Activated gamma-delta T cell treated with anti-CD3 and anti-CD28 coated beads, Interleukin-2, amount 50 U/mL, for 16 hours (primary cell): ENCODE results near the gene EP400.

Source experiments
- DNase-seq: peaks from one replicate; pipeline ENCODE4 v3.0.0-alpha.2; 2020; ENCODE audit warnings: low read depth

EP400 gene

DNA sequence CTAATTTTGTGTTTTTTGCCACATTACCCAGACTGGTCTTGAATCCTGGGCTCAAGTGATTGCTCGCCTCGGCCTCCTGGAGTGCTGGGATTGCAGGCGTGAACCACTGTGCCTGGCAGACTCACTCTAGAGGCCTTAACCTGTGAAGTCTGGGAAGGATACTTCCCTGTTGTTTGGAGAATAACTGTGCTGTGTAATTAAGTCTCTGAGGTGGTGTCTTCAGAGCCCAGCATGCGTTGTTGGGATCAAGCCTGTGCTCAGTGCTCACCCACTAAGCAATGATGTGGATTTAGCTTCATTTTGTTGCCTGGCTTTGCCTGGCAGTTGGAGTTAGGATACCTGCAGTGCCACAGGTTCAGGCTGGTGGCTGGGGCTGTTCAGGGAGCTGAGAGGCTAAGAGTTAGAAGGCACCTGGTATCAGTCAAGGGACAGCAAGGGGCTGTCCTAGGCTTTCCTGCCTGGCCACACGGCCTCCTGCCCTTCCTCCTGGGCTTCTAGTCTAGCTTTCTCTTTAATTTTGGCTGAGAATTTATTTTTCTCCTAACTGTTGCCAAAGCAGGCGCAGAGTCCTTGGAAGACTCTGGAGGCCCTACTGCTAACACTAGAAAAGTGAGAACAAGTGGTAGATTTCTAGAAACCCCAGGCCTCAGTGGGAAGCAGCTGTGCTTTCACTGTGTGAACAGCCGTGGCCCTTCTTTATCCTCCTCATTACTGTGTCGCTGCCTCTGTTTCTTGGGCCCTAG is 38.5 kb downstream of the EP400 start:
- no peak for DNase-seq

DNA sequence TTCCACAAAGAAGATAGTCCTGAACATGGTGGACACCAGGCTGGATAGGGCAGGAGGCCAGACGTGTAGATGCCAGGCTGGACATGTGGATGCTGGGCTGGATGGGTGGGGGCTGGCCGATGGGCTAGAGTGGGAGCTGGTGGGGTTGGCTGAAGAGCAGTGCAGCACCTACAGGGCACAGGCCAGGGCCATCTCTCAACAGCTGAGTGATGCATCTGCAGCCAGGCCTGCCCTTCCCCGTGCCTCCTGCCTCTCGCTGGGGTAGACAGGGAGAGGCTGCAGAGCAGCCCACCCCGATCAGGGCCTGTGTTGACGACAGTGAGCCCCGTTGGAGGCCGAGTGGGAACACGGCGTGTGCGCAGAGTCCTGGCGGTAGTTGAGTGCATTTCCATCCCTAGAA is 39.3 kb downstream of the EP400 start:
- DNase-seq = no peak

DNA sequence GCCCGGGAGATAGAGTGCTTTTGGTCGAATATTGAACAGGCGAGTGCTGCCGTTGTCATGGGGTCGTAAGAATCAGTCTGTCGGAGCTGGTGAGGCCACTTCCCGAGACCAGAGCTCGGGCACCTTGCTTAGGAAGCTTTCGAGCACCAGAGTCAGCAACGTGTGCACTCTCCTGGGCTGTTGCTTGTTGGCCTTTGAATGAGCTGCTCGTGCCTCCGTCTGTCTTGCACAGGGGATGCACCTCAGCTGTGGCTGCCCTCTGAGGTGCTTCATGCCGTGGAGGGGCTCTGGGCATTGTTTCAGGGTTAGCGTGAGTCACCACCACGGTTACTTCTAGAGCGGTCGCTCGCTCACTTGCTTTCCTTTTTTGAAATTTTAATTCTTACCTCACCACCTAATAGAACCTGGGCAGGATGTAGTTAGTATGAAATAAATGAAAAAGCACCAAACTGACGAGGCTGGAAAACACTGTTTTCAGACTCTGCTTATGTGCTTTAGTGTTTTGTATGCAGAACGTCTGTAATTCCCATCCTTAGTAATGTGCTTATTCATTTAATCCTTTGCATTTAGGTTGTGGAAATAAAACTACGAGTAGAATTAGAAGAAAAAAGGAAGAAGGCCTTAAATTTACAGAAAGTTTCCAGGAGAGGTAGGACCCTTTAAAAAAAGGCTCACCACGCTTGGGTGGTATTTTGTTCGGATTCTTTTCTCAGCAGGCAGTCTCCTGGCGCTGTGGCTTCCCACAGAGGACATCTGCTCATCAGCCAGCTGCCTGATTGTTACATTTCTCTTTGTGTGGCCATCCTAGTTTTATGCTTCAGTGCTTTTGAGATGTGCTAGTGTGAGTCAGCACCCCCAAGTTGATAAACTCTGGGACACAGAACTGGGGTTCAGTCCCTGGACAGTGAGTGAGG is 40.6 kb downstream of the EP400 start:
- no peak for DNase-seq

DNA sequence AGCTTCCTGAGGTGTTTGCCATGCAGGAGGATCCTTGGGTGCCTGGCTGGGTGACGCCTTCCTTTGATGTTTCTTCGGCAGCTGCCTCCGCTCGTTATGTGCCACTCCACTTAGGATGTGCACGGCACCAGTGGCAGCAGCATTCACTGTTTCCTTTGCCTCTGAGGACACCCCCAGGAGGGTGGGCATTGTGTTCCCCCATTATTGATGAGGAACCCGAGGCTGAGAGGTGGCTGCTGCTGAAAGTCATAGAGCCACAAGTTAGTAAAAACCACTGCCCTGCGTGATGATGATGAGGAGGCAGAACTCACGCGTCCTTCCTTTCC is 41.2 kb downstream of the EP400 start:
- no peak for DNase-seq

DNA sequence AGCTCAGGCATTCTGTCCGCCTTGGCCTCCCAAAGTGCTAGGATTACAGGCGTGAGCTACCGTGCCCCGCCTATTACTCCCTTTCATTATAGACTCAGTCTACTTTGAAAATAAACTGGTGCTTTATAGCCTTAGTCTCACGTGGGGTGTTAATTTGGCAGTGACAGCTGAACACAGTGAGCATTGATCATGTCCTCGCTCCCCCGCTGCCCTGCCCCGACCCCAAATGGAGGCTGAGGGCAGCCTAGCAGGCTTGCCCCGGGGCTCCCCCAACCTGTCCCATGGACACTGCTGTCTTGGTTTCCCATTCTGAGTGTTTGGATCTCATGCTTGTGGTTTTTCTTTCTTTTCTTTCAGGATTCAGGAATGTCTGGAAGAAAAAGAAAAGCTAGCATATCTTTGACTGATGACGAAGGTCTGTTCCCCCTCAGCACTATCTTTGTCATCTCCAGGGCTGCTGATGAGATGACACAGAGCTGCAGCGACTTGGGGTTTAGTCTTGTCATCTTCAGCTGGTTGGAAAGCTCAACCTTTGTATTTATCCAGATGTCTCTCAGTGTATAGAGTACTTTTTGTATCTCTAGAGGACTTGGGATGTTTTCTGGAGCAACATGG is 42.2 kb downstream of the EP400 start:
- no peak for DNase-seq

DNA sequence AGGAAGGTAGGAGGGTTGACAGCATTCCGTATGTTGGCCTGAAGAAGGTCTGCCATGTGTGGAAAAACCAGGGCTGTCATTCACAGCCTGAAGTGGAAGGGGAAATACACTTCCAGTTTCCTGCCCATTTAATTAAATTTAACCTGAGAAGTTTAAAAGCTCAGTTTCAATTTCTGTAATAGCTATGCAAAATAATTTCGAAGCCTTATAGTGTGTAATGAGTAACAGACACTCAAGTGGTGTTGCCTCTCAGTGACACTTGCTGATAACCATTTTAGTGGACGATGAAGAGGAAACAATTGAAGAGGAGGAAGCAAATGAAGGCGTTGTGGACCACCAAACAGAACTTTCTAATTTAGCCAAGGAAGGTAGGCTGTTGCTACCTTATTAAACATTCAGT is 44.8 kb downstream of the EP400 start:
- no peak for DNase-seq

DNA sequence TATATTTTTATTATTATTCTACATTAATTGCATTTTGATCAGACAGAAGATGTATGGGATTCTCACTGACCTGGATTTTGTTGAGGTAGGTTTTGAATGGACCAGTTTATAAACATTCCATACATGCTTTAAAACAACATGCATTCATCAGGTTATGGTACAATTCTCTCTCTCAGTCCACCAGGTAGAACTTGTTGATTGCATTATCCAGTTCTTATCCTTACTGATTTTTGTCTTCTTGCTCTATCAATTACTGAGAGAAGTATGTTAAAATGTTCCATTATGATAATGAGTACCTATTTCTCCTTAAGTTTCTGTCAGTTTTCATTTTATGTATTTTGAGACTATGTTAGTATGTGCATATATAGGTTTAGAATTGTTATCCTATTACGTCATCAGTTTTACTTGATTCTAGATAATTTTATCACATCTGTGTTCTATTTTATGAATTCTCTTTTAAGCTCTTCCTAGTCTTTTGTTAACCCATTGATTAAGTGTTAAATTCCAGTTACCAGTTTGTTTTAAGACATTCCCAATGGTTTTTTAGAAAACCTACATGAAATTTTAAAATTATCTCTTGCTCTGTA is 50.6 kb downstream of the EP400 start:
- no peak for DNase-seq

DNA sequence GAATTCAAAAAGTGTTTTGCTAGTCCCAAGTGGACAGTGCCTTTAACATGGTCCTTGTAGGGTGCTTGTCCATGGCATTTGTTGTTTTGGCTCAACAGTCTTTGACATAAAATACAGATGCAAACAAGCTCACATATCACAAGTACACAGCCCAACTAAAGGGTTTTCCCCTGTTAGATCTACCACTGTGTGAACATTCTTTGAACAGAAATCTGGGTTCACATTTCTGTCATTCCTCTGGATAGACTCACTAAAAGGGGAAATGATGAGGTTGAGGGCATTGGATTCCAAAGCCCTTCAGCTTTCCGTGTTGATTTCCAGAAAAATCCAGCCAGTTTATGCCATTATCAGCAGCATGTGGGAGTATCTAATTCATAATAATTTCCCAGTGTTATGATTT is 54.1 kb downstream of the EP400 start:
- no peak for DNase-seq

DNA sequence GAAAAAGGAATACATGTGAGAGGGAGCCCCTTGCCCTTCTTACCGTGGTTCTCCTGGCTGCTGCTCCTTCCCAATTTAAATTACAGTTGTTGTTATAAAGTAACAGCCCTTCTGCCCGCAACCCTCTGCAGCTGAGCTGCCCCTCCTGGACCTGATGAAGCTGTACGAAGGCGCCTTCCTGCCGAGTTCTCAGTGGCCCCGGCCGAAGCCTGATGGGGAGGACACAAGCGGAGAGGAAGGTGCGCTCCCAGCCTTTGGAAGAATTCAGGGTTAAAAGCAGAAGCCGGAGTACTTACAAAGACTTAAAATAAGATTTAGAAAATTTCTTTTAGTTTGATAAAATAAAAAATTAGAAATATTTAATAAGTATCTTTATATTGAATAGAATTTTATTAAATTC is 55.2 kb downstream of the EP400 start:
- DNase-seq = no peak

DNA sequence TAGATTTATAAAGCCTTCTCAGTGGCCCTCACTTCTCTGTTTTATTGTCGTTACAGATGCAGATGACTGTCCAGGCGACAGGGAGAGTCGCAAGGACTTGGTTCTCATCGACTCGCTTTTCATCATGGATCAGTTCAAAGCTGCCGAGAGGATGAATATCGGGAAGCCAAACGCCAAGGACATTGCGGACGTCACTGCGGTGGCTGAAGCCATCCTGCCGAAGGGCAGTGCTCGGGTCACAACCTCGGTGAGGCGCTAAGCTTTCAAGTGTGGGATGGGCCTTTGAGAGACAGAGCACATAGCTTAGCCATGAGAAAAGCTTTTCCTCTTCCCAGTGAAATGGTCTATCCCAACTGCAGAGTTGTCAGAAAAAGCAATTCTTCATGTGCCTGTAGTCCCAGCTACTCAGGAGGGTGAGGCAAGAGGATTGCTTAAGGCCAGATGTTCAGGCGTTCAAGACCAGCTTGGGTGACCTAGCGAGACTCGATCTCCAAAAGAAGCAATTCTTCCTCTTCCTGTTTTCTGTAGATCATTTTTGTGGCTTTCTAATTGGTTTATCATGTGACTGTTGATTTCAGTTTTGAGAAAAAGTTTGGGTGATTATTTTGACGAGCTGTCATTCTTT is 56.4 kb downstream of the EP400 start:
- DNase-seq = no peak

DNA sequence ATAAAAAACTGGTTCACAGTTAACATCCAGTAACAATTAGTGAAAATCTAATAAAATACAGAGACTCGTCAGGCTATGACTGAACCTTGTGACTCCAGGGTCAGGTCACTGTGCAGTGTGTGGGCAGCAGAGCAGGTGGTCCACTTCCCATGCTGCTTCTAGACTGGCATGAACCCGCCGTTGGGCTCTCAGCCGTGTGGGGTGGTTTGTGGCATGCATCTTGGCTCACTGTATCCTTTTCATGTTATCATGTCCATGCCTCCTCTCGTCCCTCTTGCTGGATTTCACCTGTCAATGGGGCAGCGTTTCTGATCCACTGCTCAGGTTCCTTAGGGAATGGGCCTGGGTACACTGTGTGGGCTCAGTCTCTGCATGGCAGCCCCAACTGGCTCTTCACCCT is 57.3 kb downstream of the EP400 start:
- no peak for DNase-seq

DNA sequence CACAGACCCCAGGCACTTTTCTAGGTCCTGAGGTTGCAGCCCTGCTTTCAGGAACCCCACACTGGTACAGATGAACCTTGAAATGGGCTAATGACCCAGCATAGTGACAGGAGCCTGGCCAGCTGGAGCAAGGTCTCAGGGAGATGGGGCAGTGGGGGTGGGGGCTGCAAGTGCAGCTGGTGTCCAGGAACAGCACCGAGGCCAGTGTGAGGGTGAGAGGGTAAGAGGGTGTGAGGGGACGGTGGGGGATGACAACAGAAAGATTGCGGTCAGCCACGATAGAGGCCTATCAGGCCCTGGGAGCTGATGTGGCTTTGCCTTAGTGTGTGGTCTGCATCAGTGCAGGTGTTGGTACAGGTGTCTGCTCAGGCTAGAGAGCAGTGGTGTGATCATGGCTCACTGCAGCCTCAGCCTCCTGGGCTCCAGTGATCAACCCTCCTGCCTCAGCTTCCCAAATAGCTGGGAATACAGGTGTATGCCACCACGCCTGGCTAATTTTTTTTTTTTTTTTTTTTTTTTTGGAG is 59.7 kb downstream of the EP400 start:
- DNase-seq = no peak

DNA sequence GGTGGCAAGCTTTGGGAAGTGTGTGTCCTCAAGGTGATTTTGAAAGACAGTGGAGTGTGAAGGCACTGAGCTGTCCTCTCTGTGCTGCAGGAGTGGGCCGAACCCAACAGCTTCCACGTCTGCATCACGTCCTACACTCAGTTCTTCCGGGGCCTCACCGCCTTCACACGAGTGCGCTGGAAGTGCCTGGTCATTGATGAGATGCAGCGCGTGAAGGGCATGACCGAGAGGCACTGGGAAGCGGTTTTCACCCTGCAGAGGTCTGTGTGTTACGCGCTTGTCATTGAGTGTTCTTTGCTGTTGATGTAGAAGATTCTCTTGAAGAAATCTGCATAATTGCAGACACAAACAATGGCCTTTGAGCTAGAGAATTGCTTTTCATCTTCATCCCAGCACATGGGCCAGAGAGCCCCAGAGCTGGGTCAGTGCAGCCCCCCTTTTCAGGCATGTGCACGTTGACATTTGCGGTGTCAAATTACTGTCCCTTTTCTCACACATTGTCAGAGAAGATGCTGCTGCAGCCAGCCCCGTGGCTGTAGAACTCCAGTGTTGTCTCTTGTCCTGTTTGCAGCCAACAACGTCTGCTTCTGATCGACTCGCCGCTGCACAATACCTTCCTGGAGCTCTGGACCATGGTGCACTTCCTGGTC is 63.3 kb downstream of the EP400 start:
- no peak for DNase-seq

DNA sequence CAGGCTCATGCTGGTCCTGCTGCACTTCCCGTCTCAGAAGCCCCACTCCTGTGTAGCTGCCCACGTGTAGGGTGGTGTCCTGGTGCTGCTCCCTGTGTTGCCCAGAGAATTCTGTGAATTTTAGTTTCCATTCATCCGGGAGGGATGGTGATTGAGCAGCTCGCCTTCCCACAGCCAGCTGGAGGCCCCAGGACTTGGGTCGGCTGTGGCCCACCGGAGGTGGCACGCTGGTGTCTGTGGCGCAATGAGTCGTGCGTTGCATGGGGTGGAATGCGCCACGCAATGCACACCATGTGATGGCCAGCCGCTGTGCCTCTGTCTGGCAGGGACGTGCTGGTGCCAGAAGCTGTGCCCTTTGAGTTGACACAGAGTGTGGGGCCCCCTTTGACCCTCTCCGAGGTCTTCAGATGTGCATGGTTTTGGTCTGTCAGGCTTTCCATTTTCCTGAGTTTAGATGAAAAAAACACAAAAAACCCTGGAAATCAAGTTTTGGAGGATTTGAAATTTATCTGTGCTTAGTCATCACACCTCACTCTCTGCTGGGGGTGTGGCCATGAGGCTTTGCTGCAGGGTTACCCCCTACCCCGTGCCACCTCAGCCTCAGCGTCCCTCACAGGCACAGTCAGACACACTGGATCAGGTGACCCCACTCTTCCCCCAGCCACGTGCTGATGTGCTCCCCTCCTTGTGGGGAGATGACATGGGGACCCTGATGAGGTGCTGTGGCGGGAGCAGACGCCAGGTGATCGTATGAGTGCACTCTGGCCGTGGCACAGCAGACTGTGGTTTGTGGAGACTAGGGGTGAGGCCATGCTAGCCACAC is 64.6 kb downstream of the EP400 start:
- DNase-seq = no peak

DNA sequence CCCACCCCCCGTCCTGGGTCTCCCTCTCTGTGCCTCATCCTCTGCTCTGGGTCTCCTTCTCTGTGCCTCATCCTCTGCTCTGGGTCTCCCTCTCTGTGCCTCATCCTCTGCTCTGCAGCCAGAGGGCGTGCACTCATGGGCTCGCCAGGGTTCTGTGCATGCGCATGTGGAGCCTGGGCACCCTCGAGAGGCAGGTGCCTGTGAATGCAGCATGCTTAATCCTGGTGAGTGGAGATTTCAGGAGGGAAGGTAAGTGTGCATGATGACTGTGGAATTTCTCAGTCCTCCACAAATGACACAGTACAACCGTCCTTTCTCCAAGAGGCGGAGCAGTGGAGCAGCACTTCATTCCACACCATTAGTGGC is 65.2 kb downstream of the EP400 start:
- no peak for DNase-seq

DNA sequence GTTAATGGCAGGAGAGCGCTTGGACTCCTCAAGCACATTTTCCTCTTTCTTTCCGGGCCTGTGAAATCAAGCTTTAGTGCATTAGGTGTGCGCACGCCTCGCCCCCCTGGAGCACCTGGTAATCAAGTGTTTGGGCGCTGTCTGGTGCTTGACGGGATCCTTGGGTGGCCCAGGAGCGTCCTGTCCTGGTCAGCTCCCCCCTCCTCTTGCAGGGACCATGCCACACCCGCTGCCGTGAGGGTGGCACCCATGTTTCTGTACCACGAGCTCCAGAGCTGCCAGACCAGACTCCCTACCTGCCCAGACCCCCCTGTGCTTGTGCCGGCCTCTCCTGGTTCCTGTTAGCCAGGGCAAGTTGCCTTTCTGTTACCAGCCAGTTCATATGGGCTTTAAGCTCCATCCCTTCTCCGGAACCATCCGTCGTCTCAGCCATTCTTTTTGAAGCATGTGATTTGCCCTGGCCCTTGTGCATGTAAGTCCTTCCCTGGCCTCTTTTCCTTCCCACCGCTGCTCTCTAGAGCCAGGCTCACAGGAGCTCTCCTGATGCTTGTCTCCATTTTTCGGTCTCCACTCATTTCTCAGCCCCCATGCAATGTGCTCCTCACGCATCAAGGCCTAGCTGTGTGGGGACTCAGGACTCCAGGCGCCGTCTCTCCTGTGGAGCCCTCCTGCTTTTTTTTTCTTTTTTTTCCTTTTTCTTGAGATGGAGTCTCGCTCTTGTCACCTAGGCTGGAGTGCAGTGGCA is 66.1 kb downstream of the EP400 start:
- DNase-seq = no peak

DNA sequence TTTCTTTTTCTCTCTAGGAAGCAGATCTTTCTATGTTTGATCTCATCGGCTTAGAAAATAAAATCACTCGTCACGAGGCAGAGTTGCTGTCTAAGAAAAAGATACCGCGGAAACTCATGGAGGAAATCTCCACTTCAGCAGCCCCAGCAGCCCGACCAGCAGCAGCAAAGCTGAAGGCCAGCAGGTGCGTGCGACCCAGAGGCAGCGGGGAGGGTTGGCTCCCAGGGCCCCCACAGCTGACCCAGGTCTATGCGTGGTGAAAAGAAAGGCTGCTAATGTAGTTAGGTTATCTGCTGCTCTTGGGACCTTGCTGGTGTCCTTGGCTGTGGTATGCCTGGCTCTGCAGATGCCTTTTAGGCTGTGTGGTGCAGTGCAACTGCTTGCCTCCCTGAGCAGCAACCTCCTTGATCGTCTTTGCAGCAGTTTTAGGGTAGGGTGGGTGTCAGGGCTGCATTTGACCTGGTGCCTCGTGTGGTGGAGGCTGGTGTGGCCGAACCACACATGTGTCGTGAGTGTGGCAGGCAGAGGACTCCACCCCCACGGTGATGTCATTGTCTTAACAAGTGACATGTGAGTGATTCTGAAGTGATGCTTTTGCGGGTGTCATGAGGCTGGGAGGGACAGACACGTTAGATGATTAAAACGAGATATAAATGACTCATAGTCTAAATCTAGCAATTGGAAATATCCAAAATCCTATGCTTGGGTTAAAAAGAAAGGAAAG is 68.6 kb downstream of the EP400 start:
- no peak for DNase-seq

DNA sequence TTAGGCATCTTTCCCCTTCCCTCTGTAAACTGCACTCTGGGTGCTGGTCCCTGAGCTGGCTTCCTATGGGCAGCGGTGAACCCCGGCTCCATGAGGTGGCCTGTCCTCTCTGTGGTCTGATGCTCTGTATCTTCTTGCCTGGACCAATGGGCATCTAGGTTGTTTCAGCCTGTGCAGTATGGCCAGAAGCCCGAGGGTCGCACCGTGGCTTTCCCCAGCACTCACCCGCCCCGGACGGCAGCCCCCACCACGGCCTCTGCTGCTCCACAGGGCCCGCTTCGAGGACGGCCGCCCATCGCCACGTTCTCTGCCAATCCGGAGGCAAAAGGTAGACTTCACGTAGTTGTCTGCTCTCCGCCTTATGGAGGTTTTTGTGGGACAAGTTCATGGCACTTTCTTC is 70.1 kb downstream of the EP400 start:
- DNase-seq = no peak

DNA sequence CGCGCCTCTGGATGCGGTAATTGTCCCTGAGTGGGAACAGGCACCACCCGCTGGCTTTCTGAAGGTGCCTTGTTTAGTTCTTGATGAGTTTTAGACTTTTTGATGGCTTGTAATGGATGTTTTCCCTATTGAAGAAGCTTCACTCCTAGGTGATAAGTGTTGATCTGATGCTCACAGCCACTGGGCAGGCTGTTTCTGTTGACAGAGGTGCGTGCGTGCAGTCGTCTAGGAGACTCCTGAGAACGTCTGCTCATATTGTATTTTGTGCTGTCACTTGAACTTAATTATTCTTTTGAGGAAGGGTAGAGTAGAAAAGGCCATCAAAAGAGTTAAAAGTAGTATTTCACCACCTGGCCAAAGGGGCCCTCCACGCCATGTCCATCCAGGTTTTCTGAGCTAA is 70.5 kb downstream of the EP400 start:
- no peak for DNase-seq
